ENCODE data around the gene CAV2. TPM values are rescaled to one million over a fixed set of nuclear protein-coding genes. Genes with fewer than 3 reads are reported as not detected.

Gene CAV2
- total RNA-seq, 4 donors from 2014 or later, result 11.8 to 13.9 (median 12.6) TPM

DNA sequence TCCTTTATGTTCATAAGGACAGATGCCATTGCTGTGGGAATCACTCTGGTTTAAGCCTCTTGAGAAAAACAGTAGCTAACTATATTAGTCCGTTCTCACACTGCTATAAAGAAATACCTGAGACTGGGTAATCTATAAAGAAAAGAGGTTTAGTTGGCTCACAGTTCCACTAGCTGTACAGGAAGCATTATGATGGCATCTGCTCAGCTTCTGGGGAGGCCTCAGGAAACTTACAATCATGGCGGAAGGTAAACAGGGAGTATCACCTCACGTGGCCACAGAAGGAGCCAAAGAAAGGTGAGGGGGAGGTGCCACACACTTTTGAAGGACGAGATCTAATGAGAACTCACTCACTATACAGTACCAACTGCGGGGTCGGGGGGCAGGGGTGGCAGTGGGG is 2.9 kb upstream of the CAV2 start:
- H3K4me3 ChIP-seq, result no peak overlapping the region

DNA sequence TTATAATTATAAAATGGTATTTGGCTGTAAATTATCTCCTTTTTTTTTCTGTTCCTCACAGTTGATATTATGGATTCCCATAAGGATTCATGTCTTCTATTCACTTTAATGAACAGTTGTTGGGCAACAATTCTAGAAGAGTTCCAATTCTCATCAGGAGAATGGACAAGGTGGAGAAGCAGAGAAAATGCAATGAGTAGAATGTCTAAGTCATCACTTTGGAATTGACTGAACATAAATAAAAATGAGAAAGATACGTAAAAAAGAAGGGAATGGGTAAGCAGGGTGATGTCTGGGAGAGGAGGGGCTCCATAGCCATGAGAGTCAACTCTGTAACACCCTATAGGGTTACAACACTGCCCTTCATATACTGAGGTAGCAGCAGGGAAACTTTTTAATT is 1.8 kb upstream of the CAV2 start:
- no peaks in the 10 kb centered on the region for H3K9me3 ChIP-seq
- DNase-seq, result no peak
- H3K4me1 ChIP-seq, result peaks cover 0 to 11% (median 5%) of the 10 kb centered on the region in 4 donors
- H3K4me3 ChIP-seq, result no peak overlapping the region
- no peak for TF ChIP-seq POLR2A (IDR thresholded peaks at IDR 0.05)
- TF ChIP-seq, protein P1, sequence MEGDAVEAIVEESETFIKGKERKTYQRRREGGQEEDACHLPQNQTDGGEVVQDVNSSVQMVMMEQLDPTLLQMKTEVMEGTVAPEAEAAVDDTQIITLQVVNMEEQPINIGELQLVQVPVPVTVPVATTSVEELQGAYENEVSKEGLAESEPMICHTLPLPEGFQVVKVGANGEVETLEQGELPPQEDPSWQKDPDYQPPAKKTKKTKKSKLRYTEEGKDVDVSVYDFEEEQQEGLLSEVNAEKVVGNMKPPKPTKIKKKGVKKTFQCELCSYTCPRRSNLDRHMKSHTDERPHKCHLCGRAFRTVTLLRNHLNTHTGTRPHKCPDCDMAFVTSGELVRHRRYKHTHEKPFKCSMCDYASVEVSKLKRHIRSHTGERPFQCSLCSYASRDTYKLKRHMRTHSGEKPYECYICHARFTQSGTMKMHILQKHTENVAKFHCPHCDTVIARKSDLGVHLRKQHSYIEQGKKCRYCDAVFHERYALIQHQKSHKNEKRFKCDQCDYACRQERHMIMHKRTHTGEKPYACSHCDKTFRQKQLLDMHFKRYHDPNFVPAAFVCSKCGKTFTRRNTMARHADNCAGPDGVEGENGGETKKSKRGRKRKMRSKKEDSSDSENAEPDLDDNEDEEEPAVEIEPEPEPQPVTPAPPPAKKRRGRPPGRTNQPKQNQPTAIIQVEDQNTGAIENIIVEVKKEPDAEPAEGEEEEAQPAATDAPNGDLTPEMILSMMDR (IDR thresholded peaks at IDR 0.05), result no peak
- no peak overlapping the region for H3K27ac ChIP-seq
- H3K27me3 ChIP-seq, result no peaks in the 10 kb centered on the region
- no peaks in the 10 kb centered on the region for H3K36me3 ChIP-seq

More for the DNA sequence above, 2.9 kb upstream of the CAV2 start:
- TF ChIP-seq, protein P1 (IDR thresholded peaks at IDR 0.05), result no peak
- TF ChIP-seq POLR2A (IDR thresholded peaks at IDR 0.05), result no peak
- H3K36me3 ChIP-seq, result no peaks in the 10 kb centered on the region
- H3K27me3 ChIP-seq, result no peaks in the 10 kb centered on the region
- DNase-seq, result no peak
- H3K27ac ChIP-seq, result no peak overlapping the region
- H3K9me3 ChIP-seq, result no peaks in the 10 kb centered on the region
- H3K4me1 ChIP-seq, result peaks cover 0 to 11% (median 5%) of the 10 kb centered on the region in 4 donors

DNA sequence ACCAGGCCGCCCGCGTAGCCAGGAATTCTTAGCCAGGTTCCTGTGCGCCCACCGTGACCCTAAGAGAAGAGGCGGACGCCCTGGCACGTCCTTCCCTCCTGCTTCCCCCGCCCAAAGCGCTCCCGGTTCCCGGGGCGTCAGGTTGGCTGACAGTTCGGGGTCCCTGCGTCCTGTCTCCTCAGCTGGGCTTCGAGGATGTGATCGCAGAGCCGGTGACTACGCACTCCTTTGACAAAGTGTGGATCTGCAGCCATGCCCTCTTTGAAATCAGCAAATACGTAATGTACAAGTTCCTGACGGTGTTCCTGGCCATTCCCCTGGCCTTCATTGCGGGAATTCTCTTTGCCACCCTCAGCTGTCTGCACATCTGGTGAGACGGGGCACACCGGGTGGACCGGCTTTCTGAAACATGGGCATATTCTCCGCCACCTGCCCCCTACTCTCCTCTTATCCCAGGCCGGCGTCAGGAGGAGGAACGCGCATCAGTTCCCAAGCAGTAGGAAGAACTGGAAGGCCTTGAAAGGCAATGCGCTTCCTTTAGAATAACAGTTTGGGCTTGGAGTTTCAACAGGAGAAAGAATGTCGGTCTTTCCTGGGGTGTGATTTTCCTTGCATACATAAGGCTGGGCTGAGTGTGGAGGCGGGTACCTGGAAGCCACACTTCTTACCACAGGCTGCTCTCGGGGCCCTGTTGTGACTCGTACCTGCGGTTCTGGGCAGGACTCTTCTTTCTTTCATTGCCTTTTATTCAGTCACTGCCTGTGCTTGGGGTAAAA is 728 bp downstream of the CAV2 start:
- Histone ChIP-seq H3K27ac (peak overlapping the region; percentile 64 to 85 (median 74)), H3K27me3 (no peaks in the 10 kb centered on the region), H3K4me1 (peaks cover 0 to 11% (median 5%) of the 10 kb centered on the region in 4 donors), H3K4me3 (peak overlapping the region; percentile 45 to 73 (median 62)), H3K9me3 (no peaks in the 10 kb centered on the region), H3K36me3 (no peaks in the 10 kb centered on the region)
- no peak for TF ChIP-seq POLR2A (IDR thresholded peaks at IDR 0.05)
- TF ChIP-seq, protein P1 (IDR thresholded peaks at IDR 0.05), result no peak
- peak in 1 of 3 donors; percentile 58 for DNase-seq

DNA sequence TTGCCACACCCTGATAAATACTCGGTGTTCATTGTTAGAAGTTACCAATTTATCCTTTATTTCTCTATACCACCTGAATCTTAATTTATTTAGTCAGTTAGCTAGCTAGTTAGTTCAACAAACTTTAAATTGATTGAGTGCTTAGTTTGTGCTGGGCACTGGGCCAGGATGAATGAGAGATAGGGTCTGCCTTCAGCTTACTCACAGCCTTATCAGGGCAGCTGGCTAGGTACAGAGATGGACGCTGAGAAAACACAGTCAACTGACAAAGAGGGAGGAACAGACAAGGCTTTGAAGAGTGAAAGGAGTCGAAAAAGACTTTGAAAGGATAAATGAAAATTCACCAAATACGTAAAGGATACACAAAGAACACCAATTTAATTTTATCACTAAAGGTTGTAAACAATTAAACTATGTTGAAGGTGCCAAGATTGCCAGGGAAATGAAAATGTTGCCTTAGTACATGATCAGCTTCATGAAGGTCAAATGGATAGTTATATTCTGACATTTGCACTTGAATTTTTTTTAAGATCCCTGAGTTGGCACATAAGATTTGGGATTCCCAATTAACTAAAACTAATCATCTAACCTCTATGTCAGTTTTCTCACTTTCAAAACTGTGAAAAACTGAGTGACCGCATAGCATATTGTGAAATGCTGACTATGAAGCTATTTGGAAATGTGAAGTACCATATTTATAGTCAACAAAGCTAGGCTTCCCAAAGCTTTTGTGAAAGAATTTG is 2.1 kb downstream of the CAV2 start:
- DNase-seq, result no peak
- H3K27me3 ChIP-seq, result no peaks in the 10 kb centered on the region
- peaks cover 0 to 11% (median 5%) of the 10 kb centered on the region in 4 donors for H3K4me1 ChIP-seq

More for the DNA sequence above, 2.1 kb downstream of the CAV2 start:
- no peaks in the 10 kb centered on the region for H3K36me3 ChIP-seq
- no peaks in the 10 kb centered on the region for H3K9me3 ChIP-seq
- H3K4me3 ChIP-seq, result peak overlapping the region in 1 of 4 donors; percentile 68
- H3K27ac ChIP-seq, result peak overlapping the region in 3 of 4 donors; percentile 17 to 85 (median 20)
- no peak for TF ChIP-seq POLR2A (IDR thresholded peaks at IDR 0.05)
- TF ChIP-seq, protein P1 (IDR thresholded peaks at IDR 0.05), result no peak
